Thymus (tissue), 11 donors: Measurements from ENCODE around the gene KCNT1. TPM values are rescaled to one million over a fixed set of nuclear protein-coding genes. Genes with fewer than 3 reads are reported as not detected.

ENCODE experiments used
- DNase-seq, 9 donors: peaks; one replicate each; pipeline ENCODE4 v3.0.0-alpha.2; 2013; ENCODE audit warnings: low spot score in 9 of 9, low read depth in 6 of 9, missing footprints in 1 of 9
- H3K27ac ChIP-seq, 2 donors: one replicate each; pipeline ENCODE4 v1.5.1; 2013; ENCODE audit warnings: control low read depth in 1 of 2, low read depth in 1 of 2, low read length in 1 of 2, mild to moderate bottlenecking in 1 of 2, moderate library complexity in 1 of 2
- H3K27me3 ChIP-seq, 2 donors: one replicate each; pipeline ENCODE4 v1.5.1; 2013; ENCODE audit warnings: low read length in 1 of 2; ENCODE audit not compliant: control insufficient read depth in 2 of 2, insufficient read depth in 1 of 2
- H3K36me3 ChIP-seq, 2 donors: one replicate each; pipeline ENCODE4 v1.5.1; 2013; ENCODE audit warnings: low read length in 1 of 2, mild to moderate bottlenecking in 1 of 2, moderate library complexity in 1 of 2; ENCODE audit not compliant: control insufficient read depth in 2 of 2, insufficient read depth in 2 of 2
- H3K4me1 ChIP-seq, 2 donors: one replicate each; pipeline ENCODE4 v1.5.1; 2013; ENCODE audit warnings: low read length in 2 of 2; ENCODE audit not compliant: control insufficient read depth in 2 of 2, insufficient read depth in 2 of 2
- H3K4me3 ChIP-seq, 2 donors: one replicate each; pipeline ENCODE4 v1.5.1; 2013; ENCODE audit warnings: low read length in 2 of 2, control low read depth in 1 of 2, mild to moderate bottlenecking in 1 of 2
- H3K9me3 ChIP-seq, 2 donors: one replicate each; pipeline ENCODE4 v1.5.1; 2013; ENCODE audit warnings: low read length in 1 of 2, mild to moderate bottlenecking in 1 of 2; ENCODE audit not compliant: control insufficient read depth in 2 of 2, insufficient read depth in 1 of 2
- WGBS: extraction: QIAGEN DNeasy Blood & Tissue Kit; methylation state at CpG from one replicate; pipeline ENCODE4 v1.1.7; 2013; 5-methylcytosine and 5-hydroxymethylcytosine counted together
- polyA plus RNA-seq: library from polyadenylated mRNA; stranded (reverse); fragments of 200-250 nt; gene quantifications from one replicate; pipeline ENCODE4 v1.2.3, GENCODE V29; 2013
- total RNA-seq: library from RNA; stranded (reverse); fragments of 120-200 nt; gene quantifications from one replicate; pipeline ENCODE4 v1.2.4, GENCODE V29; 2013
- donor health status: healthy.

KCNT1 gene
- total and polyA plus RNA-seq, 2 donors, result 0.05 to 0.25 TPM

DNA sequence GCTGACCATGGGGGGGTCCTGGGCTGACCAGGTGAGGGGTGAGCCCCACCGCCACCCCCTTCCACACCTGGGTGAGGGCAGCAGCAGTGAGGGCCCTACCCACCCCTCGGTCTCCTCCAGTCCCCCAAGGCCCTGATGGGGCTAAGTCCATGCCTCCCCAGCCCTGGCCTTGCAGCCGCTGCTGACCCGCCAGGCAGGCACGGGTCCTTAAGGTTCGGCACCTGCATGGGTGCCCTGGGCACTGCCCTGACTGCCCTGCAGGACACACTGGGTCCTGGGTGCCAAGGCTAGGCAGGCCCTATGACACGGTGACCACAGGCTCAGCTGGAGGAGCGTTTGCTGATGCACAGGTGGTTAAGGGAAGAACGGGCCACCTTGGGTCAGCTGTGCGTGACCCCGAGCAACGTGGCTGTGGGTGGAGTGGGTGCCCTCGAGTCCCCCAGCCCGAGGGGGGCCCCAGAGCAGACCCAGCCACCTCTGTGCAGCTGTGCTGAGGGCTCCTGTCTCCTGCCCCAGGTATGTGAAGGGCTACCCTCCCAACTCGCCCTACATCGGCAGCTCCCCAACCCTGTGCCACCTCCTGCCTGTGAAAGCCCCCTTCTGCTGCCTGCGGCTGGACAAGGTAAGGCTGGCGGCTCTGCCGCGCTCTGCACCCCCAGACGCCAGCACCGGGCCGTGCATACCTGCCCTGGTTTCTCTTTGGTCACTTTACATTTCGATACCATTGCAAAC lies 73.0 kb downstream of the KCNT1 start:
- H3K4me3 ChIP-seq, result no peak overlapping the region
- WGBS, result 88% methylated on average over 24 of the region's 24 CpGs
- no peaks in the 10 kb centered on the region for H3K36me3 ChIP-seq
- no peak overlapping the region for H3K27ac ChIP-seq
- DNase-seq, result no peak
- no peaks in the 10 kb centered on the region for H3K27me3 ChIP-seq
- H3K9me3 ChIP-seq, result no peaks in the 10 kb centered on the region
- H3K4me1 ChIP-seq, result no peaks in the 10 kb centered on the region

- no peak for DNase-seq
- Histone ChIP-seq H3K4me1 (no peaks in the 10 kb centered on the region), H3K4me3 (no peak overlapping the region), H3K36me3 (no peaks in the 10 kb centered on the region), H3K9me3 (no peaks in the 10 kb centered on the region), H3K27ac (no peak overlapping the region), H3K27me3 (no peaks in the 10 kb centered on the region)
- 73% methylated on average over 7 of the region's 7 CpGs for WGBS
These were observed 73.9 kb downstream of the KCNT1 start for GRCh38 chr9:135775911-135776310.

DNA sequence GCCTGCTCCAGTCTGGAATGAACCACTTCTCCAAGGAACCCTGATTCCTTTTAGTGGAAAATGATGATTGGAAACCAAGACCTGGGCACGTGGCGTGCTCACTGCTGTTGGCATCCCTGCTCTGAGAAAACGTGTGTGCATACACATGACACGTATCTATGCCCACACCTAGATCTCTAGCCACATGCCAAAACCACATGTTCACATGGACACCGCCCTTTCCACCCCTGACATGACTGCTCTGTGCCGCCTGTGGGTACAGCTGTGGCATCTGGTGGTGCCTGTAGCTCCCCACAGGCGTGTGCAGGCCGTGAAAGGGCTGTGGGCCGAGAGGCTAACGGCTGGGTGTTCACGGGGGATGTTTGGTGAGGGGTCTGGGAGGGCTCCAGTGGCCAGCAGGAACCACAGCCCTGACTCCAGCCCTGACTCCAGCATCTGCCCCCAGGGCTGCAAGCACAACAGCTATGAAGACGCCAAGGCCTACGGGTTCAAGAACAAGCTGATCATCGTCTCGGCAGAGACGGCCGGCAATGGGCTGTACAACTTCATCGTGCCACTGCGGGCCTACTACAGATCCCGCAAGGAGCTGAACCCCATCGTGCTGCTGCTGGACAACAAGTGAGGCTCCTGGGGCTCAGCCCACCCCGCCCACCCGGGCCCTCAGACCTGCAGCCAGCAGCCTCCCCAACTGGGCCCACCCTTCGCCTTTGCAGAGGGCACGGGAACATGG lies 75.1 kb downstream of the KCNT1 start:
- no peak overlapping the region for H3K4me3 ChIP-seq
- H3K36me3 ChIP-seq, result no peaks in the 10 kb centered on the region
- H3K27me3 ChIP-seq, result no peaks in the 10 kb centered on the region
- DNase-seq, result no peak
- 87% methylated on average over 25 of the region's 25 CpGs for WGBS
- H3K4me1 ChIP-seq, result no peaks in the 10 kb centered on the region
- H3K9me3 ChIP-seq, result no peaks in the 10 kb centered on the region
- no peak overlapping the region for H3K27ac ChIP-seq

GRCh38 chr9:135777623-135778177 lies 75.7 kb downstream of the KCNT1 start:
- H3K27ac ChIP-seq, result no peak overlapping the region
- no peak overlapping the region for H3K4me3 ChIP-seq
- H3K36me3 ChIP-seq, result no peaks in the 10 kb centered on the region
- peaks cover 0 to 2% of the 10 kb centered on the region in 2 donors for H3K27me3 ChIP-seq
- H3K4me1 ChIP-seq, result no peaks in the 10 kb centered on the region
- no peaks in the 10 kb centered on the region for H3K9me3 ChIP-seq
- no peak for DNase-seq

- no peak for DNase-seq
- Histone ChIP-seq H3K4me3 (no peak overlapping the region), H3K27ac (no peak overlapping the region), H3K27me3 (peaks cover 0 to 2% of the 10 kb centered on the region in 2 donors), H3K4me1 (no peaks in the 10 kb centered on the region), H3K36me3 (no peaks in the 10 kb centered on the region), H3K9me3 (no peaks in the 10 kb centered on the region)
- 93% methylated on average over 19 of the region's 19 CpGs for WGBS
These were observed 76.4 kb downstream of the KCNT1 start for GRCh38 chr9:135778421-135778820.

DNA sequence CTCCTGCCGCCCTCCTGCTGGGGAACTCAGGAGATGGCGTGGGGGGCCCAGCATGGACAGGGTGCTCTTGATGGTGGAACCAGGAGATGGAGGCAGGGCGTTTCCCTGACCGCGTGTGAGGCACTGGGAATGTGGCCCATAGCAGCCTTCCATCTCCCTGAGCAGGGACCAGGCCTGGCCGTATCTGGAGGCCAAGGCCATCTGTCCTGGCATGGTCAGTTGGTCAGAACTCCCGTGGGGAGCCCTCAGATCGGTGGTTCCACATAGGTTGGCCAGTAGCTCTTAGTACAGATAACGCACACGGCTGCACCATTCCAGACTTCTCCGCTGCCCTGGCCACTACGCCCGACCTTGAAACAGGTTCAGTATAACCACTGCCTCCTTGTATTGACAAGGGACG lies 77.6 kb downstream of the KCNT1 start:
- DNase-seq, result no peak
- H3K4me3 ChIP-seq, result no peak overlapping the region
- WGBS, result 91% methylated on average over 14 of the region's 14 CpGs

DNA sequence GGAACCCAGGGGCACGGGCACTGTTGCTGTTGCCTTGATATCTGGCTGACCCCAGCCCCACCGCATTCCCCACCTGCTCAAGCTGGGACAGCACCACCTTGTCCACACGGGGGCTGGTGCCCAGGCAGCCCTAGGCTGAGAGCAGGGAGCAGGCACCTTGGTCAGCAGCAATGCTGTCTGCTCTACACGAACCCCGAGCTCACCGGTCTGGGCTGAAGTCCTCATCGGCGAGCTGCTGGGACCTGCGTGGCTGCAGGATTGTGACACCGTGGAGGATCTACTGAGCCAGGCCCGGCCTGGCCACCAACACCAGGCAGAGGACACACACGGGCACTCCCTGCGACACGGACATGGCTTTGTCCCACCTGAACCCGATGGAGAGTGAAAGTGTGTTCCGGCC lies 78.1 kb downstream of the KCNT1 start:
- Histone ChIP-seq H3K36me3 (no peaks in the 10 kb centered on the region), H3K9me3 (no peaks in the 10 kb centered on the region), H3K27me3 (peaks cover 0 to 2% of the 10 kb centered on the region in 2 donors), H3K27ac (no peak overlapping the region), H3K4me3 (no peak overlapping the region), H3K4me1 (no peaks in the 10 kb centered on the region)
- WGBS, result 94% methylated on average over 16 of the region's 16 CpGs
- DNase-seq, result no peak

More for the DNA sequence above, 77.6 kb downstream of the KCNT1 start:
- H3K4me1 ChIP-seq, result no peaks in the 10 kb centered on the region
- no peaks in the 10 kb centered on the region for H3K36me3 ChIP-seq
- H3K9me3 ChIP-seq, result no peaks in the 10 kb centered on the region
- peaks cover 0 to 2% of the 10 kb centered on the region in 2 donors for H3K27me3 ChIP-seq
- no peak overlapping the region for H3K27ac ChIP-seq

DNA sequence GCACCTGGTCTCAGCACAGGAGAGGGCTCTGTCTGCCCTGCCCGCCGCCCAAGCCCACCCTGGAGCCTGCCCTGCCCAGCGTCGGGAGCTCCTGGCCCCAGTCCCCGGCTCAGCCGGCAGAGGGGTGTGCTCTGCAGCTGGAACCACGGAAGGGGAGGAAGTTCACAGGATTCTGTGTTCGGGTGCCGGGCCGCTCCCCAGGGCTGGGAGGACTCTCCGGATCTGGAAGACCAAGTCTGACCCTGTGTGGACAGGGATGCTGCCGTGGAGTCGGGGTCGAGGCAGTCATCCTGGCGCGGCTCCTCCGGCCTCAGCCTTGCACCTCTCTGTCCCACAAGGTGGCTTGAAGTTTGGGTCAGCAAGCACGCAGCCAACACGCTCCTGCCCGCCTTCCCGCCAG lies 78.6 kb downstream of the KCNT1 start:
- no peak overlapping the region for H3K27ac ChIP-seq
- DNase-seq, result no peak
- no peaks in the 10 kb centered on the region for H3K9me3 ChIP-seq
- peaks cover 0 to 2% of the 10 kb centered on the region in 2 donors for H3K27me3 ChIP-seq
- WGBS, result 86% methylated on average over 21 of the region's 21 CpGs
- no peaks in the 10 kb centered on the region for H3K4me1 ChIP-seq
- H3K4me3 ChIP-seq, result no peak overlapping the region
- no peaks in the 10 kb centered on the region for H3K36me3 ChIP-seq

DNA sequence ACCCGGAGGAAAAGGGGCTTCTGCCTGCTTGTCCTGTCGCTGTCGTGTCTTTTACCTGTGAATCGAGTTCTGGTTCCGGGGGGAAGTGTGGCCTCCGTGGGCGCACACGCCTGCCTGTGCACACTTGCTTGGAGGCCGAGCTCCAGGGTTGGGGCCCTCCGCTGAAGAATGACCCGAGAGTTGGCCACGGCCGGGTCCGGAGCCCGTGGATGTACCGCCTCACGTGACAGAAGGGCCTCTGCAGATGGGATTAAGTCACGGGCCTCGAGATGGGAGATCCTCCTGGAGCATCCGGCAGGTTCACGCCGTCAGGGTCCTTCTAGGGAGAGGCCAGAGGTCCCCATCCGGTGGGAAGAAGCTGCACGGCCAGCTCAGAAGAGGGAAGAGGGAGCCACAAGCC lies 81.0 kb downstream of the KCNT1 start:
- no peaks in the 10 kb centered on the region for H3K36me3 ChIP-seq
- H3K4me3 ChIP-seq, result no peak overlapping the region
- no peaks in the 10 kb centered on the region for H3K9me3 ChIP-seq
- 94% methylated on average over 24 of the region's 24 CpGs for WGBS
- no peak overlapping the region for H3K27ac ChIP-seq
- peaks cover 0 to 2% of the 10 kb centered on the region in 2 donors for H3K27me3 ChIP-seq
- DNase-seq, result no peak
- no peaks in the 10 kb centered on the region for H3K4me1 ChIP-seq
